Muscle layer of colon (tissue), 2 donors: ENCODE data around the gene SH2D1A.

Source experiments
- H3K27ac ChIP-seq: one replicate; pipeline ENCODE4 v1.7.0; 2013; ENCODE audit warnings: low read depth, mild to moderate bottlenecking, low read length, moderate library complexity
- H3K27me3 ChIP-seq, 2 donors: one replicate each; pipeline ENCODE4 v1.7.0; 2013; ENCODE audit warnings: low read length in 2 of 2, mild to moderate bottlenecking in 2 of 2; ENCODE audit not compliant: insufficient read depth in 2 of 2, control insufficient read depth in 1 of 2
- H3K36me3 ChIP-seq: one replicate; pipeline ENCODE4 v1.7.0; 2013; ENCODE audit warnings: mild to moderate bottlenecking, low read length; ENCODE audit not compliant: insufficient read depth
- H3K4me1 ChIP-seq: one replicate; pipeline ENCODE4 v1.7.0; 2013; ENCODE audit warnings: mild to moderate bottlenecking, low read length; ENCODE audit not compliant: insufficient read depth
- H3K4me3 ChIP-seq, 2 donors: one replicate each; pipeline ENCODE4 v1.7.0; 2013; ENCODE audit warnings: low read length in 2 of 2, low read depth in 1 of 2, mild to moderate bottlenecking in 1 of 2, moderate library complexity in 1 of 2
- H3K9ac ChIP-seq: one replicate; pipeline ENCODE4 v1.7.0; 2013; ENCODE audit warnings: low read length
- H3K9me3 ChIP-seq: one replicate; pipeline ENCODE4 v1.7.0; 2013; ENCODE audit warnings: mild to moderate bottlenecking, low read length
- donor health status: abdominal sarcoma.
- donor health status: Adenocarcinoma of cecum.

Gene SH2D1A

DNA sequence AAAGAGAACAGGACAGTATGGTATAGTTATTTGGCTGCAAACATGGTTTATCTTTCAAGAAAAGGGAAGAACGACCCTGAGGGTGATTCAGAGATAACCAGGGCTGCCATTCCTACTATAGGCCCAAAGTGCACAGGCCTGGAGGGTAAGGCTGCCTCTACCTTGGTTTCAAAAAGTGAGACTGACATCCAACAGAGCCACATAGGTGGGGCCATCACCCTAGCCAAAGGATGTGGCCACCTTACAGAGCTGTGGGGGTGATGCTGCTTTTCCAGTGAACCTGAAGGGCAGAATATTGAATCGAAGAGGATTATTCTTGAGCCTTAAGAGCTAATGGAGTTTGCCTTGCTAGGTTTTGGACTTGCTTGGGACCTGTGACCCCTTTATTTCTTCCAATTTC, 15.7 kb downstream of the SH2D1A start:
- H3K27me3 ChIP-seq = peaks cover 0 to 6% of the 10 kb centered on the region in 2 donors
- H3K4me1 ChIP-seq = no peaks in the 10 kb centered on the region
- no peaks in the 10 kb centered on the region for H3K9me3 ChIP-seq
- no peak overlapping the region for H3K27ac ChIP-seq
- H3K36me3 ChIP-seq = no peaks in the 10 kb centered on the region
- no peak overlapping the region for H3K4me3 ChIP-seq
- H3K9ac ChIP-seq = no peak overlapping the region

DNA sequence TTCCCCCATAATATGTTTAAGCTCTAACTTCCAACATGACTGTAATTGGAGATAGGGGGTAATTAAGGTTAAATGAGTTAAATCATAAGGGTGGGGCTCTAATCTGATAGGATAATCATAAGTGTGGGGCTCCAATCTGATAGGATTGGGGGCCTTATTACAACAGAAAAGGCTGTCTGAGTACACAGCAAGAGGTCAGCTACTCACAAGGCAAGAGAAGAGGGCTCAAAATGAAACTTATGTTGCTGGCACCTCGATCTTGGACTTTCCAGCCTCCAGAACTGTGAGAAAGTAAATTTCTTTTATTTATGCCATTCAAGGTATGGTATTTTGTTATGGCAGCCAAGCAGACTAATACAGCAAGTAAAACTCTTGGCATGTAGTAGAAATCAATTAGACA, 16.4 kb downstream of the SH2D1A start:
- Histone ChIP-seq H3K27ac (no peak overlapping the region), H3K36me3 (no peaks in the 10 kb centered on the region), H3K27me3 (peaks cover 0 to 6% of the 10 kb centered on the region in 2 donors)

DNA sequence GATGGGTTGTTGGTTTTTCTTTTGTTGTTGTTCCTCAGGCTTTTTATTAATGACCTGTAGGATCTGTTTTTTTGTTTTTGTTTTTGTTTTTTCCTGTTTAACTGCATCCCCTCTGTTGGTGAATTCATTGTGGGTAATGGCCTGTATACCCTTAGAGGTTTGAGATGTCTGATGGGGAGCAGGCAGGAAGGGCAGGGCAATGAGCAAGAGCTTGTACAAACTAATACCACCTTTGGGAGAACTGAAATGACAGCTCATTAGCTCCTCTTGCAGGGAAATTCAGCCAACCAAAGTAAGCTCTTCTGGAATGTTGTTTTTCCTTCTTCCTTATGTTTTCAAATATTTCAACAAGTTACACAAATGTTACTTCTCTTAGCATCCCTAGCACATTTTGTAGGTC, 23.4 kb downstream of the SH2D1A start:
- Histone ChIP-seq H3K4me3 (no peak overlapping the region), H3K36me3 (no peaks in the 10 kb centered on the region), H3K9me3 (no peaks in the 10 kb centered on the region), H3K27ac (no peak overlapping the region), H3K4me1 (no peaks in the 10 kb centered on the region), H3K9ac (no peak overlapping the region), H3K27me3 (no peaks in the 10 kb centered on the region)

More for the DNA sequence above, 16.4 kb downstream of the SH2D1A start:
- no peak overlapping the region for H3K9ac ChIP-seq
- no peaks in the 10 kb centered on the region for H3K9me3 ChIP-seq
- H3K4me3 ChIP-seq = no peak overlapping the region
- H3K4me1 ChIP-seq = no peaks in the 10 kb centered on the region

DNA sequence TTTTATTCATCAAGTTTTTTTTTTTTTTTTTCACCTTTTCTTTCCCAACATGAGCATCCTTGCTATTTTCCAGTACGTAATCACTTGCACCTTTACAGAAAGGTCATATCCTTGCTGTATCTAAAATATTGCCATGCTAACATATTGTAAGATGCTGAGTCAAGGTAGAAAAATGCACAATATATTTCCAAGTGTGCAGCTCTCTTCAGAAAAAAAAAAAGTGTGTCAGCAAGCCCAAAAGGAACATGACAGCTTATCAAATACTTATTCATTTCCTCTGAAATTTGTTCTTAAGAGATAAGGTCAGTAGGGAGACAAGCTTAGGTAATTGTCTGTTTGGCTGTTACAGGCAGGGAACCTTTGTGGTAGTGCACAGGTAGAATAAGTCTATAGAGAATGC, 27.0 kb downstream of the SH2D1A start:
- no peaks in the 10 kb centered on the region for H3K36me3 ChIP-seq
- H3K27me3 ChIP-seq = no peaks in the 10 kb centered on the region
- no peaks in the 10 kb centered on the region for H3K9me3 ChIP-seq
- H3K27ac ChIP-seq = no peak overlapping the region
- H3K9ac ChIP-seq = no peak overlapping the region
- H3K4me3 ChIP-seq = no peak overlapping the region
- H3K4me1 ChIP-seq = no peaks in the 10 kb centered on the region

DNA sequence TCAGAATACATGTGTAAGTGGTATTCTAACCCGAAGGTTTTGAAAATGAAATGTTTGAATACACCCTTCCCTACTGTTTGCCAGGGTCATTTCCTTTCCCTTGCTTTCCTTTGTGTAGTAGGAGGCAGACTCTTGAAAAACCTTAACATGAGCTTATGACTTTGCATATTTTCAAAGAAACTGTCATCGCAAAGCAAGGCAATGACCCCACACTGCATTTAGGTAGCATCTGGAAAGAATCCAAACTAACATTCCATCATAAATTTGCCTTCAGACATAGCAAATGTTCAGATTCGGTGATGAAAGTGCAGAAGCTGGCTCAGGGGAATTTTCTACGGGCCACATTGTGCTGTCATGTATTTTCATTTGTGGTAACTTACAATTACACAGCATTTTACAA, 32.3 kb downstream of the SH2D1A start:
- Histone ChIP-seq H3K4me1 (no peaks in the 10 kb centered on the region), H3K9me3 (no peaks in the 10 kb centered on the region), H3K9ac (no peak overlapping the region), H3K4me3 (no peak overlapping the region), H3K36me3 (no peaks in the 10 kb centered on the region), H3K27me3 (no peaks in the 10 kb centered on the region), H3K27ac (no peak overlapping the region)

DNA sequence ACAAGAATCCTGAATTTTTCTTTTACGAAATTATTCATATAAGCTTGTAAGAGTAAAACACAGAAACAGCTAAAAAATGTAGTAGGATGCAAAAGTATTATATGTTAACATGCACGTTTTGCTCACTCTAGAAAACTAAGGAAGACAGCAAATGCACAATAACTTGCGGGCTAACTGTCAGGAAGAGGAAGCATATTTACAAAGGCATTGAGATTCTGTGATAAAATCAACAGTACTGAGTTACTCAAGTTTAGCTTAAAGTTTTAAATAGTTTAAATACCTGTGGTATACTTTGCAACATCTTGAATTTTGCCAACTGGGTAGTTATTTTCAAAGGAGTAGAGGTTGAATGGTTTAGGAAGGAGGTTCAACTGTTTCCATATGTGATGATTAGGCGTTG, 37.0 kb downstream of the SH2D1A start:
- no peak overlapping the region for H3K27ac ChIP-seq
- H3K9ac ChIP-seq = no peak overlapping the region
- no peaks in the 10 kb centered on the region for H3K9me3 ChIP-seq
- no peak overlapping the region for H3K4me3 ChIP-seq
- peaks cover 0 to 4% of the 10 kb centered on the region in 2 donors for H3K27me3 ChIP-seq
- H3K4me1 ChIP-seq = no peaks in the 10 kb centered on the region
- no peaks in the 10 kb centered on the region for H3K36me3 ChIP-seq

DNA sequence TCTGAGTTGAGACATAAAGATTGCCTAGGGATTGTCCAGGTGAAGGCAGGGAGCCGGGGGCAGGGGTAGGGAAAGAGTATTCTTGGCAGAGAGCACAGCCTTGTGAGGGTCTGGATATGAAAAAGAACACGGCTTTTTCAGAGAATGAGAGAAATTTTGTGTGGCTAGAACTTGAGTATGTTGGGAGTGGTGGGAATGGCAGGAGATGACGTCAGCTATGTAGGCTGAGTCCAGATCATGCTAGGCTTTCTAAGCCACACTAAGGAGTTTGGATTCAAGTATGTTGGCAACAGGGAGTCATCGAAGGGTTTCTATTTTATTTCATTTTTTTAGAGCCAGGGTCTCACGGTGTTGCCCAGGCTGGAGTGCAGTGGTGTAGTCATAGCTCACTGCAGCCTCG, 40.0 kb downstream of the SH2D1A start:
- H3K27ac ChIP-seq = no peak overlapping the region
- H3K27me3 ChIP-seq = peaks cover 0 to 4% of the 10 kb centered on the region in 2 donors
- no peaks in the 10 kb centered on the region for H3K9me3 ChIP-seq
- H3K36me3 ChIP-seq = no peaks in the 10 kb centered on the region
- H3K4me3 ChIP-seq = no peak overlapping the region
- no peak overlapping the region for H3K9ac ChIP-seq
- H3K4me1 ChIP-seq = no peaks in the 10 kb centered on the region

DNA sequence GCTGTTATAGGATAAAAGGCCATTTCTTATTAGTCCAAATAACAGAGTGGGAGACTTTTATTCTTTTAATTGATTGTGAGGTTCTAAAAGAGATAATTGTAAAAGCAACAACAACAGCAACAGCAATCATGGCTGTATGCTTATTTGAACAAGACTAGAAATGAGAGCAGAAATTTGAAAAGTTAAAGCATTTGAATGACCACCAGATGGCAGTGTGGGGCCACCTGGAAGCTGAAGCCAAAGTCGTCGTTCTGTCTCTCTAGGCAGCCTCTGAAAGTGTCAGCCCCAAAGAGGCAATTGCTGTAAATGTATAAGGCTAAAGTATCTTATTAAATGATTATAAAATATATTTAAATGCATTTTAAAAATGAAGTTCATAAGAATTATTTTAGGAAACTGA, 42.2 kb downstream of the SH2D1A start:
- no peaks in the 10 kb centered on the region for H3K9me3 ChIP-seq
- H3K27ac ChIP-seq = no peak overlapping the region
- H3K36me3 ChIP-seq = no peaks in the 10 kb centered on the region
- no peak overlapping the region for H3K4me3 ChIP-seq
- no peak overlapping the region for H3K9ac ChIP-seq
- H3K4me1 ChIP-seq = no peaks in the 10 kb centered on the region
- peaks cover 0 to 4% of the 10 kb centered on the region in 2 donors for H3K27me3 ChIP-seq

DNA sequence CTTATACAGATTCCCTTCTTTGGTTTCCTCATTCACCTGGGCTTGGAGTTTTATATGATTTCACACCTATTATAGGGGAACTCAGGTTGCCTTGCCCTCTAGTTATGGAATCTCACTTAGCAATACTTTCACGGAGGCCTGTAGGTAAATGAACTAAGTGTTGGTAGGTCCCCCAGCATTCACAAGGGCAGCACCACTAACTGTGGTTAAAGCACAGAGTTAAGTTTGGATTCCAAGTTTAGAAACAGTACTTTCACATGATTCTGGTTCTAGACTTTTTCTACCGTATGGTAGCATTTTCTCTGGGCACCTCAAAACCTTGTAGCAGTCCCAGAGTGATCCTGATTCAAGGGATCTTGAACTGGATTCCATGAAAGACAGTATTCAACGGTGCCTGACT, 46.4 kb downstream of the SH2D1A start:
- Histone ChIP-seq H3K27me3 (peaks cover 0 to 4% of the 10 kb centered on the region in 2 donors), H3K9me3 (no peaks in the 10 kb centered on the region), H3K9ac (no peak overlapping the region), H3K4me1 (no peaks in the 10 kb centered on the region), H3K36me3 (no peaks in the 10 kb centered on the region), H3K4me3 (no peak overlapping the region), H3K27ac (no peak overlapping the region)

DNA sequence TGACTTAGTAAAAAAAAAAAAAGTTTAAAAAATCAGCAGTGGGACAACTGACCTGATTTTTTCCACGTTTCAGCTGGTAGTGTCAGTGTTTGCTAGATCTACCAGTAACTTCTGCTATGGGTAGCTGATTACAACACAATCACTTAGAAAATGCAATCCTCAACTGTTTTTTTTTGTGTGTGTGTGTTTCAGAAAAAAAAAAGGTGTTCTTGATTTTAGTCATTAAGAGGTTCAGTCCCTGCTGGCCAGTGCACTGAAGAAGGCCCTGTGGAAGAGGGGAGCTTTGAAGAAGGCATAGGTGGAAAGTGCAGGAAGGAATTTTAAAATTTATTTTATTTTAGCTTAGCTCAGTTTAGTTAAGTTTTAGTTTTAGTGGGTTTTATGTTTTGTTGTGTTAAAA, 46.9 kb downstream of the SH2D1A start:
- Histone ChIP-seq H3K4me1 (no peaks in the 10 kb centered on the region), H3K4me3 (no peak overlapping the region), H3K9ac (no peak overlapping the region), H3K27me3 (peaks cover 0 to under 1% of the 10 kb centered on the region in 2 donors), H3K9me3 (no peaks in the 10 kb centered on the region), H3K36me3 (no peaks in the 10 kb centered on the region), H3K27ac (no peak overlapping the region)

DNA sequence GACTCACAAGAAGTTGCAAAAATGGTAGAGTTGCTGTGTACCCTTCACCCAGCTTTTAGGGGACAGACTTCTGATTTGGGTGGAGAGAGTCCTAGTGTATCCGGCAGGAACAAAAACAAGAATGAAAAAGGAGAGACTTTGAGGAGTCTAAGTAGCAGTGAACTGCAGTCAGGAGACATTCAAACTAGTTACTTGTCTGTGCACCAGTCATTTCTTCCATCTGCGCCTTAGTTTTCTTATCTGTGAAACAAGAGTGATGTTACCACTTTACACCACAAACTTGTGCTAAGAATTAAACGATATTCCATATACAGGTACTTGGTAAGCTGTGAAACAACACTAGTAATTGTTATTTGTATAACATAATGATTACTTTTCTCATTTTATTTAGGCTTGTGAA, 47.3 kb downstream of the SH2D1A start:
- H3K4me1 ChIP-seq = no peaks in the 10 kb centered on the region
- no peaks in the 10 kb centered on the region for H3K27me3 ChIP-seq
- H3K9me3 ChIP-seq = no peaks in the 10 kb centered on the region
- H3K36me3 ChIP-seq = no peaks in the 10 kb centered on the region
- H3K9ac ChIP-seq = no peak overlapping the region
- H3K4me3 ChIP-seq = no peak overlapping the region
- H3K27ac ChIP-seq = no peak overlapping the region

DNA sequence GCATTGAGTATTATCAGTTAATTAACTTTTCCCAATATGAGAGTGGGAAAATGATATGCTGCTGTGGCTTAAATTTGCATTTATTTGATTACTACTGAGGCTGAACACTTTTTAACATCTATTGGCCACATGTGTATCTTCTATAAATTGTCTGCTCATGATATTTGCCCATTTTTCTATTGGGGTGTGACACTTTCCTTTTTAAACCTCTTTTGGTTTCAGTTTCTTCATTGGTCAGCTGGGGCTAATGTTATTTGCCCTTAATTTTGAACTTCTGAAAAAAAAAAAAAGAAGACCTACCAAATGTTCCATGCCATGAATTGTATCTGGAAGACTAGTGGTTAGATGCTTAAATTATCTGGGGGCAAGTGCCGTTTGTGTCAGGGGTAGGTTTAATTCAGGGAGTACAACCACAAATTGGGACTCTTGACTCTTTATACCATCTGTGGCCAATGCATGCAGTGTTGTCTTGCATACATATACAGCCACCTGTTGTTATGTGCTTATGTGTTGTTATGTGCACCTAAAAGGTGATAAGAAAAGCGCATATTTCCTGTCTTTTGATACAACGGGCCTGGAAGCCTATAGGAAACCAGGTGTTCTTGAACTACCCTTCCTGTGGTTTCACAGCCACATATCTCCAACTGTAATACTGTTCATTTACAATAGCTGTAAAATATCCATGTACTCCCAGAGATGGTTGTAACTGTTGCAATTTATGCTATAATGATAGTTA, 49.0 kb downstream of the SH2D1A start:
- H3K4me3 ChIP-seq = no peak overlapping the region
- no peak overlapping the region for H3K9ac ChIP-seq
- no peaks in the 10 kb centered on the region for H3K9me3 ChIP-seq
- no peaks in the 10 kb centered on the region for H3K27me3 ChIP-seq
- no peaks in the 10 kb centered on the region for H3K36me3 ChIP-seq
- no peaks in the 10 kb centered on the region for H3K4me1 ChIP-seq
- H3K27ac ChIP-seq = no peak overlapping the region
